ENCODE data around the gene COIL. TPM values are rescaled to one million over a fixed set of nuclear protein-coding genes. Genes with fewer than 3 reads are reported as not detected.

The COIL gene
- total and polyA plus RNA-seq, 2 experiments from 2014 or later = 10.5 to 10.9 TPM

- Histone ChIP-seq H3K9ac (no peak overlapping the region), H3K9me2 (ENCODE audit: insufficient read depth) (no peaks in the 10 kb centered on the region), H3K36me3 (ENCODE audit: low read depth) (peaks cover 16% of the 10 kb centered on the region; the same call in 1 of the 2 replicates), H4K20me1 (ENCODE audit: insufficient read depth) (no peaks in the 10 kb centered on the region), H3K9me3 (ENCODE audit: low read depth) (no peaks in the 10 kb centered on the region), H3K79me2 (ENCODE audit: insufficient read depth) (no peaks in the 10 kb centered on the region), H3K27me3 (replicated peaks; ENCODE audit: insufficient read depth) (no peaks in the 10 kb centered on the region), H3F3A (ENCODE audit: insufficient read depth) (no peaks in the 10 kb centered on the region), H2AFZ (no peak overlapping the region), H3K27ac (no peak overlapping the region), H3K4me3 (no peak overlapping the region), H3K4me1 (ENCODE audit: insufficient read depth) (peaks cover 6% of the 10 kb centered on the region), H3K4me2 (ENCODE audit: unreplicated experiment) (no peak overlapping the region)
- no peak for DNase-seq
- no peak for TF ChIP-seq EZH2phosphoT487 (IDR thresholded peaks at IDR 0.05; ENCODE audit: insufficient read depth, low read depth)
- TF ChIP-seq EZH2 (IDR thresholded peaks at IDR 0.05; ENCODE audit: insufficient read depth, poor library complexity, severe bottlenecking) = no peak
- in situ Hi-C loops (cut with MboI) = no loop called here
- WGBS, 2 experiments (ENCODE audit: low coverage in 1 of 2, low lambda C conversion rate in 2 of 2, missing lambda C conversion rate in 2 of 2) = 97 to 98% methylated on average over 3 of the region's 3 CpGs
Measured at GRCh38 chr17:56935461-56935860, 25.4 kb downstream of the COIL start.

GRCh38 chr17:56934280-56934679 is 26.6 kb downstream of the COIL start:
- H3K36me3 ChIP-seq (ENCODE audit: low read depth) = peaks cover 15% of the 10 kb centered on the region; the same call in 1 of the 2 replicates
- DNase-seq = no peak
- H3K27ac ChIP-seq = no peak overlapping the region
- no peak overlapping the region for H3K4me3 ChIP-seq
- no peaks in the 10 kb centered on the region for H4K20me1 ChIP-seq (ENCODE audit: insufficient read depth)
- in situ Hi-C loops (cut with MboI) = no loop called here
- H3K9ac ChIP-seq = no peak overlapping the region
- WGBS, 2 experiments (ENCODE audit: low coverage in 1 of 2, low lambda C conversion rate in 2 of 2, missing lambda C conversion rate in 2 of 2) = 96 to 98% methylated on average over 4 of the region's 4 CpGs
- no peaks in the 10 kb centered on the region for H3K79me2 ChIP-seq (ENCODE audit: insufficient read depth)
- H3K4me1 ChIP-seq (ENCODE audit: insufficient read depth) = peaks cover 6% of the 10 kb centered on the region
- no peaks in the 10 kb centered on the region for H3K27me3 ChIP-seq (replicated peaks; ENCODE audit: insufficient read depth)
- no peaks in the 10 kb centered on the region for H3K9me2 ChIP-seq (ENCODE audit: insufficient read depth)
- H3K4me2 ChIP-seq (ENCODE audit: unreplicated experiment) = no peak overlapping the region
- H3K9me3 ChIP-seq (ENCODE audit: low read depth) = no peaks in the 10 kb centered on the region
- H3F3A ChIP-seq (ENCODE audit: insufficient read depth) = no peaks in the 10 kb centered on the region
- TF ChIP-seq EZH2 (IDR thresholded peaks at IDR 0.05; ENCODE audit: insufficient read depth, poor library complexity, severe bottlenecking) = no peak
- no peak for TF ChIP-seq EZH2phosphoT487 (IDR thresholded peaks at IDR 0.05; ENCODE audit: insufficient read depth, low read depth)
- no peak overlapping the region for H2AFZ ChIP-seq

GRCh38 chr17:56933868-56934267 is 27.0 kb downstream of the COIL start:
- in situ Hi-C loops (cut with MboI) = no loop called here
- Histone ChIP-seq H3K4me2 (ENCODE audit: unreplicated experiment) (no peak overlapping the region), H4K20me1 (ENCODE audit: insufficient read depth) (no peaks in the 10 kb centered on the region), H3K4me1 (ENCODE audit: insufficient read depth) (peaks cover 6% of the 10 kb centered on the region), H3K4me3 (no peak overlapping the region), H3K27ac (no peak overlapping the region), H3K9ac (no peak overlapping the region), H3K9me2 (ENCODE audit: insufficient read depth) (no peaks in the 10 kb centered on the region), H3K27me3 (replicated peaks; ENCODE audit: insufficient read depth) (no peaks in the 10 kb centered on the region), H3K36me3 (ENCODE audit: low read depth) (peaks cover 11% of the 10 kb centered on the region; the same call in 1 of the 2 replicates), H3K79me2 (ENCODE audit: insufficient read depth) (no peaks in the 10 kb centered on the region), H2AFZ (no peak overlapping the region), H3F3A (ENCODE audit: insufficient read depth) (no peaks in the 10 kb centered on the region), H3K9me3 (ENCODE audit: low read depth) (no peaks in the 10 kb centered on the region)
- DNase-seq = no peak
- 100% methylated on average over 1 of the region's 1 CpG for WGBS, 2 experiments (ENCODE audit: low coverage in 1 of 2, low lambda C conversion rate in 2 of 2, missing lambda C conversion rate in 2 of 2)
- TF ChIP-seq EZH2 (IDR thresholded peaks at IDR 0.05; ENCODE audit: insufficient read depth, poor library complexity, severe bottlenecking) = no peak
- TF ChIP-seq EZH2phosphoT487 (IDR thresholded peaks at IDR 0.05; ENCODE audit: insufficient read depth, low read depth) = no peak

GRCh38 chr17:56933151-56933745 is 27.6 kb downstream of the COIL start:
- 0 out of 2 replicates have a peak, but pooled peaks cover 5% of the 10 kb centered on the region for H3K36me3 ChIP-seq (ENCODE audit: low read depth)
- H3K79me2 ChIP-seq (ENCODE audit: insufficient read depth) = no peaks in the 10 kb centered on the region
- H3K9me2 ChIP-seq (ENCODE audit: insufficient read depth) = no peaks in the 10 kb centered on the region
- H3K4me1 ChIP-seq (ENCODE audit: insufficient read depth) = peaks cover 6% of the 10 kb centered on the region
- H3K27me3 ChIP-seq (replicated peaks; ENCODE audit: insufficient read depth) = no peaks in the 10 kb centered on the region
- no peak for DNase-seq
- no peak overlapping the region for H3K9ac ChIP-seq
- H4K20me1 ChIP-seq (ENCODE audit: insufficient read depth) = no peaks in the 10 kb centered on the region
- TF ChIP-seq EZH2 (IDR thresholded peaks at IDR 0.05; ENCODE audit: insufficient read depth, poor library complexity, severe bottlenecking) (no peak), EZH2phosphoT487 (IDR thresholded peaks at IDR 0.05; ENCODE audit: insufficient read depth, low read depth) (no peak)
- no peak overlapping the region for H3K4me2 ChIP-seq (ENCODE audit: unreplicated experiment)
- H2AFZ ChIP-seq = no peak overlapping the region
- H3K4me3 ChIP-seq = no peak overlapping the region
- H3K9me3 ChIP-seq (ENCODE audit: low read depth) = no peaks in the 10 kb centered on the region
- no peak overlapping the region for H3K27ac ChIP-seq
- 93 to 95% methylated on average over 8 of the region's 8 CpGs for WGBS, 2 experiments (ENCODE audit: low coverage in 1 of 2, low lambda C conversion rate in 2 of 2, missing lambda C conversion rate in 2 of 2)
- H3F3A ChIP-seq (ENCODE audit: insufficient read depth) = no peaks in the 10 kb centered on the region
- in situ Hi-C loops (cut with MboI) = no loop called here

All from GM23248 (cell line).